Osteoblast (primary cell): ENCODE measurements around the gene TAGLN3. TPM values are rescaled to one million over a fixed set of nuclear protein-coding genes. Genes with fewer than 3 reads are reported as not detected.

Experiments used
- DNase-seq: peaks from one replicate; pipeline ENCODE4 v3.0.0; 2011; ENCODE audit warnings: low spot score, mixed read lengths; ENCODE audit not compliant: insufficient read length; ENCODE audit errors: missing footprints
- H2AFZ ChIP-seq: 2 replicates; pipeline ENCODE4 v1.6.0; 2011; ENCODE audit warnings: mild to moderate bottlenecking, low read length
- H3K27ac ChIP-seq: 2 replicates; pipeline ENCODE4 v1.5.1; 2011; ENCODE audit warnings: mild to moderate bottlenecking, low read depth, low read length, moderate library complexity
- H3K27me3 ChIP-seq: 2 replicates; pipeline ENCODE4 v1.6.0; 2012; ENCODE audit warnings: mild to moderate bottlenecking, control low read depth, inconsistent platforms, low read length, moderate library complexity; ENCODE audit not compliant: insufficient read depth
- H3K36me3 ChIP-seq: 2 replicates; pipeline ENCODE4 v1.5.1; 2011; ENCODE audit warnings: mild to moderate bottlenecking, low read length, control low read depth, moderate library complexity; ENCODE audit not compliant: insufficient read depth
- H3K4me1 ChIP-seq: 2 replicates; pipeline ENCODE4 v1.5.1; 2011; ENCODE audit warnings: mild to moderate bottlenecking, low read length, control low read depth, moderate library complexity; ENCODE audit not compliant: insufficient read depth
- H3K4me2 ChIP-seq: 2 replicates; pipeline ENCODE4 v1.6.0; 2011; ENCODE audit warnings: mild to moderate bottlenecking, low read length; ENCODE audit not compliant: insufficient read depth
- H3K4me3 ChIP-seq: fragments of 200-600 bp; sonication (generic); 3 replicates; pipeline ENCODE4 v1.5.1; 2012; ENCODE audit warnings: mild to moderate bottlenecking, low read length, inconsistent platforms; ENCODE audit not compliant: insufficient read depth
- H3K79me2 ChIP-seq: 2 replicates; pipeline ENCODE4 v1.6.0; 2012; ENCODE audit warnings: mild to moderate bottlenecking, low read length, control low read depth, inconsistent platforms; ENCODE audit not compliant: insufficient read depth
- H3K9me3 ChIP-seq: 2 replicates; pipeline ENCODE4 v1.5.1; 2011; ENCODE audit warnings: low read depth, low read length, control low read depth
- H4K20me1 ChIP-seq: 2 replicates; pipeline ENCODE4 v1.6.0; 2012; ENCODE audit warnings: mild to moderate bottlenecking, low read length, control low read depth; ENCODE audit not compliant: insufficient read depth
- CTCF ChIP-seq: IDR thresholded peaks from 2 replicates; pipeline ENCODE4 v1.5.1; 2011; ENCODE audit warnings: mild to moderate bottlenecking, low read depth, low read length, moderate library complexity; ENCODE audit errors: extremely low read depth
- total RNA-seq: library from RNA; depleted of rRNA; stranded (reverse); fragments of >200 nt; gene quantifications from 2 replicates; pipeline ENCODE4 v1.2.3, GENCODE V29; 2012

Gene TAGLN3
- total RNA-seq, 1 donor: not detected

- H2AFZ ChIP-seq: no peak overlapping the region
Measured at GRCh38 chr3:111952866-111953450, 45.8 kb upstream of the TAGLN3 start.

GRCh38 chr3:111954228-111954990 lies 44.3 kb upstream of the TAGLN3 start:
- DNase-seq: no peak
- peaks cover 63% of the 10 kb centered on the region for H3K36me3 ChIP-seq
- H3K79me2 ChIP-seq: no peaks in the 10 kb centered on the region
- H2AFZ ChIP-seq: no peak overlapping the region
- H3K27me3 ChIP-seq: no peaks in the 10 kb centered on the region
- H3K4me1 ChIP-seq: peaks cover 4% of the 10 kb centered on the region
- H4K20me1 ChIP-seq: no peaks in the 10 kb centered on the region
- no peak overlapping the region for H3K4me2 ChIP-seq
- no peaks in the 10 kb centered on the region for H3K9me3 ChIP-seq
- no peak overlapping the region for H3K4me3 ChIP-seq
- TF ChIP-seq CTCF: no peak
- no peak overlapping the region for H3K27ac ChIP-seq

More at GRCh38 chr3:111952866-111953450, 45.8 kb upstream of the TAGLN3 start:
- no peaks in the 10 kb centered on the region for H3K9me3 ChIP-seq
- H3K79me2 ChIP-seq: peaks cover 2% of the 10 kb centered on the region
- no peak overlapping the region for H3K27ac ChIP-seq
- no peaks in the 10 kb centered on the region for H4K20me1 ChIP-seq
- H3K36me3 ChIP-seq: peaks cover 64% of the 10 kb centered on the region
- TF ChIP-seq CTCF: no peak
- H3K4me3 ChIP-seq: no peak overlapping the region
- no peak for DNase-seq
- no peaks in the 10 kb centered on the region for H3K27me3 ChIP-seq
- peaks cover 4% of the 10 kb centered on the region for H3K4me1 ChIP-seq
- no peak overlapping the region for H3K4me2 ChIP-seq

GRCh38 chr3:111955876-111956275 lies 42.8 kb upstream of the TAGLN3 start:
- Histone ChIP-seq H3K27me3 (no peaks in the 10 kb centered on the region), H4K20me1 (no peaks in the 10 kb centered on the region), H3K27ac (no peak overlapping the region), H3K4me3 (no peak overlapping the region), H3K4me2 (no peak overlapping the region), H3K9me3 (no peaks in the 10 kb centered on the region), H3K4me1 (peaks cover 4% of the 10 kb centered on the region), H2AFZ (no peak overlapping the region), H3K79me2 (no peaks in the 10 kb centered on the region), H3K36me3 (peaks cover 63% of the 10 kb centered on the region)
- TF ChIP-seq CTCF: no peak
- no peak for DNase-seq

- Histone ChIP-seq H3K4me2 (no peak overlapping the region), H3K27ac (no peak overlapping the region), H3K9me3 (no peaks in the 10 kb centered on the region), H2AFZ (no peak overlapping the region), H3K36me3 (peaks cover 60% of the 10 kb centered on the region), H4K20me1 (no peaks in the 10 kb centered on the region), H3K4me3 (no peak overlapping the region), H3K27me3 (no peaks in the 10 kb centered on the region), H3K4me1 (peaks cover 4% of the 10 kb centered on the region), H3K79me2 (no peaks in the 10 kb centered on the region)
- TF ChIP-seq CTCF: no peak
- no peak for DNase-seq
Measured at GRCh38 chr3:111956449-111956848, 42.3 kb upstream of the TAGLN3 start.
